ENCODE data around the gene GGA2.
"Not testable (repeated sequence)": the region's sequence is repeated elsewhere in the genome, so short reads cannot be mapped to it uniquely, and the experiment has no call there.

Gene GGA2

DNA sequence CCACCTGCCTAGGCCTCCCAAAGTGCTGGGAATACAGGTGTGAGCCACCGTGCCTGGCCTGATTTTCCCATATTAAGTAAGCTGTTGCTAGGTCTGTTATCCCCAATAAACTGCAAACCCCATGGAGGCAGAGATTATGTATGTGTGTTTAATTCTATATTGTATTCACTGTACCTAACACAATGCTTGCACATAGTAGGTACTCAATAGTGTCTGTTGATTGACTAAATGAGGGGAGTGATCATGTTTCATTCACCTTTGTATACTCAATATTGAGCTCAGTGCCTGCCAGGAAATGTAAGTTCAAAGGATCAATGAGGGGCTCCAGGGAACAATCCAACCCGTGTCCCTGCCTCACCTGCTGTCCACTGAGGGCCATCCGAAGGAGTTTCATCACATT is 14.6 kb upstream of the GGA2 start:
- DNase-seq (ENCODE audit: low read depth, low spot score): no peak

DNA sequence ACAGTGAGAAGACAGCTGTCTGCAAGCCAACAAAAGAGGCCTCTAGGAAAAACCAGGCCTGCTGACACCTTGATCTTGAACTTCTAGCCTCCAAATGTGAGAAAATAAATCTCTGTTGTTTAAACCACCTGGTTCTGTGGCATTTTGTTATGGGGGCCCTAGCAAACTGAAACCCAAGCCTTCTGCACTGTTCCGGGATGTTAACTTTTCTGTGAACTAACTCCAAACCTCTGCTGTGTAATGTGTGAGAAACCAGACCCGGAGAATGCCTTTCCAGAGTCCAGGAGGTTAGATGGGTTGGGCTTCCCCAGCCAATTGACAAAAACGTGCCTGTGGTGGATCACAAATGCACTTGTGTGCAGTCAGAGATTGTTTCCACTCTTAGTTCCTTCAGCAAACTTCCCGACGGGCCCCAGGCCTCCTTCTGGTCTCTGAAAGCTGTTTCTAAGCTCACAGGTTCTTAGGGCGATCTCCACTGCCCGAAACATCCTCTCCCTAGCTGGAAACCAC is 13.6 kb upstream of the GGA2 start:
- no peak for DNase-seq (ENCODE audit: low read depth, low spot score)

DNA sequence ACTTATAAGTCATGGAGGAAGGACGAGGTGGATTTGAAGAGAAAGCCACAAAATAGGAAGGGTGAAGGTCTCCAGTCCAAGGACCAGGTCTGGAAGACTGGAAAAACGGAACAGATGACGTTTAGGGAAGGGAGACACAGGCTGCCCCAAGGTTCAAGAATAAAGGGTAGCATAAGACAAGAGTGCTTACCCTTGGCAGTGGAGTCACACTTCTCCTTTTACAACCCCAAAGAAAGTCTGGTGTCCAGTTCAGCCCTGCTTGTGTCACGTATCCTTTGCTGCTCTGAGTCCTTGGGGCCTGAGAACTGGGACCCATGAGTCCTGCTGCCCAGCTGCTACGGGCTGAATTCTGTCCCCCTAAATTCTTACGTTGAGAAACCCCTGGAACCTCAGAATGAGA is 13.0 kb upstream of the GGA2 start:
- DNase-seq (ENCODE audit: low read depth, low spot score): no peak

DNA sequence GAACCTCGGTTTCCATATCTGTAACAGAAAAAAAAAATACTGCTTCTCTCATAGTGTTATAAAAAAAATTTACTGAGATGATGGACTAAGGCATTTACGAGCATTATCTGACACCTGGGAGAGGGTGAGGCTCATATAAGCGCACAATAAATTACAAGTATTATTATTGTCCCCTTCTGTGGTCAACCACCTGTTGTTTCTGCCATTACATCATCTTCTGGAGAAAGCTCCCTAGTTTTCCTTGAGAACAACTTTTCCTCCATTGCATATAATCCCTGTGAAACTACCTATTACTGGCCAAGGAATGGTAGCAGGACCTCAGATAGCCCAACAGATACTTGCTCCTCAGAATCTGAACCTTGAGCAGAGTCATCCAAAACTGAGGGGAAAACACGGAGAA is 11.7 kb upstream of the GGA2 start:
- no peak for DNase-seq (ENCODE audit: low read depth, low spot score)

DNA sequence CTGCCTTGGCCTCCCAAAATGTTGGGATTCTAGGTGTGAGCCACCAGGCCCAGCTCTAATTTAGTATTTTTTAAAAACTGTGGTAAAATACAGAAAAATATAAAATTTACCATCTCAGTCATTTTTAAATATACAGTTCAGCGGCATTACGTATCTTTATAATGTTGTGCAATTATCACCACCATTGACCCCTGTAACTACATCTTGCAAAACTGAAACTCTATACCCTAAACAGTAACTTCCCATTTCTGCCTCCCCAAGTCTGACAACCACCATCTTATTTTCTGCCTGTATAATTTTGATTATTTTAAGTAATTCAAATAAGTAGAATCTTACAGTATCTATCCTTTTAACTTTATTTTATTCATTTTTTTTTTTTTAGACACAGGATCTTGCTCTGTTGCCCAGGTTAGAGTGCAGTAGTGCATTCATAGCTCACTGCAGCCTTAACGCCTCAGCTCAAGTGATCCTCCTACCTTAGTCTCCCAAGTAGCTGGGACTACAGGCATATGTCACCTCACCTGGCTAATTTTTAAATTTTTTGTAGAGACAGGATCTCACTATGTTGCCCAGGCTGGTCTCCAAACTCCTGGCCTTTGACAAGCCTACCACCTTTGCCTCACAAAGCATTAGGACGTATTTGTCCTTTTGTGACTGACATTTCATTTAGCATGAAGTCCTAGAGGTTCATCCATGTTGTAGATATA is 10.9 kb upstream of the GGA2 start:
- DNase-seq (ENCODE audit: low read depth, low spot score): no peak

DNA sequence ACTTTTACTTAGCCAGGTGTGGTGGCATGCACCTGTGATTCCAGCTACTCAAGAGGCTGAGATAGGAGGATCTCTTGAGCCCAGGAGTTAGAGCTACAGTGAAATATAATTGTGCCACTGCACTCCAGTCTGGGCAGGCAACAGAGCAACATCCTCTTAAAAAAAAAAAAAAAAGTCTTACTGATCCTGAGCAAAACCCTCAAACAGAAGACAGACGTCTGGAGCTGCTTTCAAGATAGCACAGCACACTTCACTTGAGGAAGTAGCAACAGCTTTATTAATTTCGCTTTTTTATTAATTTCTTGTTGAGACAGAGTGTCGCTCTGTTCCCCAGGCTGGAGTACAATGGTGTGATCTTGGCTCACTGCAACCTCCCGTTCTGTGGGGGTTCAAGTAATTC is 10.2 kb upstream of the GGA2 start:
- no peak for DNase-seq (ENCODE audit: low read depth, low spot score)

DNA sequence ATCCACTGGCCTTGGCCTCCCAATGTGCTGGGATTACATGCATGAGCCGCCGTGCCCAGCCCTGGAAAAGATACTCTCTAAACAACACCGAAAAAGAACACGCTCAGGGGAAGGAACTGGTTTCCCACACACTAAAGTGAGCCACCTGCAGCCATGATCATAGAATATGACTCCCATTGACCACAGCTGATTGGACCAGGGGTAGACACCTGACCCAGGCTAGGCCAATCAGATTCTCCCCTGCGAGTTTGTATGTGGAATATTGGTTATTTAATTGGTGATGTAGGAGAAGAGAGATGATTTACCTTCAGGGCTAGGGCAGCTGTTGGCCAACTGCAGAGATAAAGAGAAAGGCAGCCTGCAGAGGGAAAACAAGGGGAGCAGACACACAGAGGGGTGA is 9.0 kb upstream of the GGA2 start:
- DNase-seq (ENCODE audit: low read depth, low spot score): no peak

DNA sequence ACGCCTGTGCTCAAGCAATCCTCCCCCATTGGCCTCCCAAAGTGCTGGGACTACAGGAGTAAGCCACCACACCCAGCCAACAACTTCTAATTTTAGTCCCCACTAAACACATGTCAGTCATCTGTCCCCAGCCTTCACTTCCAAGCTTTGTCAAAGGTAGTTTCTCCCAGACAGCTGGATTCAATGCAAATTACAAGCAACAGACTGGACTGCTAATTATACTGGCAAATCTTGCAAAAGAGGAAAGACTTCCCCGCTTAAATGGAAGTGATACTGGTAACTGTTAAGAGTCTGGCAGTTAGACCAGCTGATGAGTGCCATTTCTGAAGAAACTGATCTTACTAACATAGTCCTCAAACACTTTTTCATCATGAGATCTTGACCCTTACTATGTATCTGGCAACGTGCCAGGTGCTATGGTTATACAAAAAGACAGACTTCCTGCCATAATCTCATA is 8.2 kb upstream of the GGA2 start:
- no peak for DNase-seq (ENCODE audit: low read depth, low spot score)

DNA sequence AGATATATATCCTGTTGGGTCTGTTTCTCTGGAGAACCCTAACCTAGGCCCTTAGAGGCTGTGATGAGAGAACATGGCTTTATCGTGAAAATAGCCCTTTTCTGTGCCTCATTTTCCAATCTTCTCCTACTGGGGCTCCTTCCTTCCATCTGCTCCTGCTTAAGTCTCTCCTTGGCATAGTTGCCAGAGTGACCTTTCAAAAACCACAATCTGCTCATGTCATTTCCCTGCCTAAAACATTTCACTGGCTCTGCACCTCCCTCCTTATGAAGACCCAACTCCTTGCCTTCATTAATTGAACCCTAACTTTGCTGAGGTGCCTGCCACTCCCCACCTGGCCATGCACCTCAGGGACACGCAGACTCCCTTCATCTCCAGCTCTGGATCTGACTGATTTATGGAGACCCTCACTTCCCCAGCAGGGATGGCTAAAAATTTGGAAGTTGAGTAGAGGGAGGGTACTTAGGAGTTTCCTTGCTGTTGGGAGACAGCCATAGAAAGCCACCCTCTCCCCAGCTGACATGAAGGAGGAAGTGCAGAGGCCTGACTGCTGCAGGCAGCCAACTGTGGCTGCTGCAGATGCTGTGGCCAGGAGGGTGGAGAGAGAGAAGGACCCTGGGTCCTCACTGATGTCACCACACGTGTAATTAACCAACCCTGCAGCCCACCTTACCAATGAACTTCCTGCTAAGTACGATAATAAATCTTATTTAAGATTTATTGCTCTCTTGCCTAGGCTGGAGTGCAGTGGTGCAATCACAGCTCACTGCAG is 6.3 kb upstream of the GGA2 start:
- DNase-seq (ENCODE audit: low read depth, low spot score): no peak

DNA sequence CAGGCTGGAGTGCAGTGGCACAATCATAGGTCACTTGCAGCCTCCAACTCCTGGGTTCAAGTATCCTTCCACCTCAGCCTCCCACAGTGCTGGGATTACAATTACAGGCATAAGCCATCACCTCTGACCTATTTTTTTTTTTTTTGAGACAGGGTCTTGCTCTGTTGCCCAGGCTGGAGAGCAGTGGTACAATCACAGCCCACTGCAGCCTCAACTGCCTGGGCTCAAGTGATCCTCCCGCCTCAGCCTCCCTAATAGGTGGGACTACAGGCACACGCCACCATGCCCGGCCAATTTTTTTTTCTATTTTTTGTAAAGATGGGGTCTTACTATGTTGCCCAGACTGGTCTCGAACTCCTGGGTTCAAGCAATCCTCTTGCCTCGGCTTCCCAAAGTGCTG is 5.6 kb upstream of the GGA2 start:
- DNase-seq (ENCODE audit: low read depth, low spot score): no peak

DNA sequence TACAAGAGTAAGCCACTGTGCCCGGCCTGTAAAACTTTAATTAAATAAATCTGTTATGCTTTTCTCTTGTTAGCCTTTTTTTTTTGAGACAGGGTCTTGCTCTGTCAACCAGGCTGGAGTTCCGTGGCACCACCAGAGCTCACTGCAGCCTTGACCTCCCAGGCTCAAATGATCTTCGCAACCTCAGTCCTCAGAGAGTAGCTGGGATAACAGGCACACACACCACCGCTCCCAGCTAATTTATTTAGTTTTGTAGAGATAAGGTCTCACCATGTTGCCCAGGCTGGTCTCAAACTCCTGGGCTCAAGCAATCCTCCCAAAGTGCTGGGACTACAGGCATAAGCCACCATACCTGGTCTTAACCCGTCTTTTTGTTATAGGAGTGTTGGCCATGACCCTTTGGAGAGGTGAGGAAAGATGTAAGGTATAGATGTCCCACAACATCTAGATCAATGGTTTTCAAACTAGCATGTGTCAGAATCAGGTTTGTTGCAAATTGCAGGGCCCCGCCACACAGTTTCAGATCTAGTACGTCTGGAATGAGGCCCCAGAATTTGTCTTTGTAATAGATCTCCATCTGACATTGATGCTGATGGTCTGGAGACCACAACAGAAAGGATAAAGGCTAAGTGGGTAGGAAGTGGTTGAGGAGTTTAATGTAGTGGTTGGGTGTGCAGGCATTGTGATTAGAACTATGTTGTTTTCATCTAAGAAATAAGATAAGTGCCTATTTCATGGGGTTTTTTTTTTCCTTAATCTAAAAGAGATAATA is 4.3 kb upstream of the GGA2 start:
- no peak for DNase-seq (ENCODE audit: low read depth, low spot score)

DNA sequence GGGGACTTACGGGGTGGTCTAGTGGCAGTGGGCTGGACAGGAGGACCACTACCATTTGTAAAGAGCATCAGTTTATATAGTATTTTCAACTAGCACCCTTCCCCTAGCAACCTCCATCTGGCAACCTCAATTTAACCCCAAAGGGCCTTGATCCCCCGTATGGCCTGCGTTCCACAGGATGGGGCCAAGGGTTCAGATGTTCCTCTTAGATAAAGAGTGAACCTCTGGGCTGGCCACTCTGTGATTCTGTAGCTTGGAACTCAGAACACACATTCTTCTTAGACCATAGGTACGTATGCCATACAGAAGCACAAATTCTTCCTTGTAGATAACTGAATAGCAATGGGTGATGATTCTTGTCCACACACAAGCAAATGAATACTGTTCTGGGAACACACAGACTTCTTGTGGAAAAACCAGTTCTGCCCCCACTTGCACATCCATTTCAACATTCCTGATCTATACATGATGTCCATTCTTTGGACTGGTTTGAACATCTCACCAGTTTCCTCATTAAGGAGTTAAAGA is 1.9 kb upstream of the GGA2 start:
- no peak for DNase-seq (ENCODE audit: low read depth, low spot score)

DNA sequence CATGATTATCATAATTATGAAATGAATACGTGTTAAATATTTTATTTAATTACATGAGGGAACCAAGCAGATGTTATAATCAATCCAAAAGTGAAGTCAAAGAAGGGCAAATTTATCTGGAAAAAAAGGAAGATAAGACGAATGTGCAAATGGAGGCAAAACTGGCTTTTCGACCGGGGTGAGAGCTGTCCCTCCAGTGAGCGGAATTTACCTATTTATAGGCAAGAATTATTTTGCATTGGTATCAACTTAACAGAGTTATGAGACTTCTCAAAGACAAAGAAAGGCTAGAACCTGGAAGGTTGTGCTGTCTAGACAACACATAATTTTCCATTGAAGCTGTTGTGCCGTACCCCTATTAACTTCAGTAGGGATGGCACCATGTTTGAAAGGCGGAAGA is 1.4 kb upstream of the GGA2 start:
- no peak for DNase-seq (ENCODE audit: low read depth, low spot score)

DNA sequence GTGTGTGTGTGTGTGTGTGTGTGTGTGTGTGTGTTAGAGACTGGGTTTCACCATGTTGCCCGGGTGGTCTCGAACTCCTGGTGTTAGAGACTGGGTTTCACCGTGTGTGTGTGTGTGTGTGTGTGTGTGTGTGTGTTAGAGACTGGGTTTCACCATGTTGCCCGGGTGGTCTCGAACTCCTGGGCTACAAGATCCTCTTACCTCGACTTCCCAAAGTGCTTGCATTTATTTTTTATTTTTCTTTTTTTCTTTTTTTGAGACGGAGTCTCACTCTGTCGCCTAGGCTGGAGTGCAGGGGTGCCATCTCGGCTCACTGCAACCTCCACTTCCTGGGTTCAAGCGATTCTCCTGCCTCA is 599 bp upstream of the GGA2 start:
- not testable (repeated sequence) for DNase-seq (ENCODE audit: low read depth, low spot score)

DNA sequence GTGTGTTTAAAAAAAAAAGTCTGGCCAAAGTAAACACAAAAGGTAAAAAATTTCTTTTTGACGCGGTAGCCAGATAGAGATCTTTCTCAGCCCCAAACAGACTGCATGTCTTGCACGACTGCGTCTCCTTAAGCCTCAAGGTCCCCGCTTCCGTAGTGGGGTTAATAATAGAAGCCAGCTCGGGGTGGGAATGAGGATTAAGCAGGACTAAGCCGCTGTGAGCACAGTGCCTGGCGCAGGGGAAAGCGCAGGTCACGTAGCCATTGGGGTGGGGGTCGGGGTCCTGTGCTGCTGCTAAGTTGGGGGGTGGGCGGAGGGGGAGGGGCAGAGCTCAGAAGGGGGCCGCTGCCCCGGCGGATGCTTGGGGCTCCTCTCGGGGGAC is 521 bp downstream of the GGA2 start:
- no peak for DNase-seq (ENCODE audit: low read depth, low spot score)

DNA sequence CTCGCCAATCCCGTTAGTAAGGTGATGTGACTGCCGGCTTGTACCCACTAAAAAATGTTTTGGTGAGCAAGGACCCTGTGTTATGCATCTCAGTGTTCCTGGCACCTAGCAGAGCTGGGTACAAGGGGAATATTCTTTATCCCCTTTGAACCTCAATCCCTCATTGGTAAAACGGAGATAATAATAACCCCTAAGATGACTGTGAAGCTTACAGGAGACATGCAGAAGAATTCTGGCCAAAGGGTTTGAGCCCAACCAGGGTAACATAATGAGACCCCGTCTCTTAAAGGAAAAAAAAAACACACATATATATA is 896 bp downstream of the GGA2 start:
- no peak for DNase-seq (ENCODE audit: low read depth, low spot score)

DNA sequence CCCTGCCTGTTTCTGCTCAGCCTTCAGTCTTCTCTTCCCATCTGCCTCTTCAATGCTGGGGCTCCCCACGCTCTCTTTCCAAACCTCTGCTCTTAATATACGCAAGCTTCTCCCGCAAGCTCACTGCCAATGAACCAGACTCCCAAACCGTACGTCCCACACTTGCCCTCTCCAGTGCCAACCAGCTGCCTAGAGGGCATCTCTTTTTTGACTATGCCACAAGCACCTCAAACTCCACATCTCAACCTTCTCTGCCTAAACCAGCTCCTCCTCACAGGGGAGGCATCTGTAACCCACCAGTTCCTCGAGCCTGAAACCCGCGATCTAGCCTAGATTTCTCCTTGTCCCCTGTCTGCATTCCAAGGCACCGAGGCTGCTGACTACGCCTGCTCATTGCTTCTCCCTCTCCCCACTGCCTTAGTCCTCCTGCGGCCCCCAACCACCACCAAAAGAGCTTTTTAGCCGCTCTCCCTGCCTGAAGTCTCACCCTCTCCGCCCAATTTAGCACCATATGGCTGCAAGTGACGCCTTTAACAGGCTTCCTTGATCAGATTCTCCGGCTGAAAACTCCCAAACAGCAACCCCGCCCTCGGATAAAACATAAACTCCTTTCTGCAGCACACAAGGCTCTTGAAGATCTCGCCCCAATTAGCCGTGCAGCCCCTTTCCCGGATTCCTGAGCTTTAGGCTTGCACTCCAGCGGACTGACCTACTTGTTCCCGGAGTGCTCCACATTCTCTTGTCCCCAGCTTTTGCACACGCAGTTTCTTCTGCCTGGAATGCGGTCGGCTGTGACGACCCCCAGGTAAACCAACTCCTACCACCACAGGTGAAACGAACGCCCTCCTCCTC is 1.5 kb downstream of the GGA2 start:
- no peak for DNase-seq (ENCODE audit: low read depth, low spot score)

DNA sequence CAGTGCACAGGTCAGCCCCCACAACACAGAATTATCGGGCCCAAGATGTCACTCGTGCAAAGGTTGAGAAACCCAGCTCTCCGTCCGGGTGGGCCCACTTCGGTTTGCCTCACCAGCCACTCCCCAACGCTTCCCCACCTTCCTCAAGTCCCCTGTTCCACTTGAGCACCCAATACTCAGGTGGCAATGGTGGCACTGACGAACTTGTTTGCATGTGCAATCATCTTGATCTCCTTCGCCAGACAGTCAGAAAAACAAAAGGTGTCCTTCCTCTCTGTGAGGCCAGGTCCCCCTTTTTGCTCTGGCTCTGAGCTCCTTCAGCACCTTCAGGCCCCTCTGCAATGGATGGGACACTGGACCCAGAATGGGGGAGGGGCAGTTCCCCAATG is 3.7 kb downstream of the GGA2 start:
- DNase-seq (ENCODE audit: low read depth, low spot score): no peak

DNA sequence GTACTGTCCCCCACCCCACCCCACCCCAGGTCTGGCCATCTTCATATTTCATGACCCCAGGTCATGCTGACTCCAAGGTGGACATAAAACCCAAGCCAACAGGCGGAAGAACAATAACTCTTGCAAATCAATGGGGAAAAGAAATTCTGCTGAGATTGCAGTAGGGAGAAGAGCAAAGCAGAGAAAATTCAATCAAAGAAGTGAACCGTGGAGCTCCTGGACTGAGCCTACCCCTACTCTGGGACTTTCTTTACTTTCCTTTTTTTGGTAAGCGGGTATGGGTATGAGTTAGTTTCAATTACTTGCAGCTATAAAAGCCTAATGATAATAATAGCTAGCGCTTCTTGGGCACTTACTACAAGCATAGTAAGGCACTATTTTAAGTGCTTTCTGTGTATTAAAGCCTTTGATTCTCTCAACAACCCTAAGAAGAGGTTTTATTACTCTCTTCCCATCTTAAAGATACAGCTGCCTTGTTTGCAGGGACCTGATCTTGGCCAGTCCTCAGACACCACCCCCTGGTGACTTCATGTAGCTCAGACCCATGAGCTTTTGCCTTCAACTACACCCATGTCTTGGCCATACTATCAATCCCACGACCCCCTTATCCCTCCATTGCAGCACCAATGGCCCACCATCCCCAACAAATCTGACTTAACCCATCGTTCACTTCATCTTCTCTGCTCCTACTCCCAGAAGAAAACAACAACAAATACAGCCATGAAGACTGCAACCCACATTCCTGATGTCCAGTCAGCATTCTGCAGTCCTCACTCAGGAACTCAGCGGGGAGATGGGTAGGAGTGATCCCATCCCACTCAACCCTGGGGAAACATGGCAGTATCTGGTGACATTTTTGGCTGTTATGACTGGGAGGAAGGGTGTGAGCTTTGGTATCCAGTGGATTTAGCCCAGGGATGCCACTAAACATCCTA is 4.4 kb downstream of the GGA2 start:
- no peak for DNase-seq (ENCODE audit: low read depth, low spot score)

DNA sequence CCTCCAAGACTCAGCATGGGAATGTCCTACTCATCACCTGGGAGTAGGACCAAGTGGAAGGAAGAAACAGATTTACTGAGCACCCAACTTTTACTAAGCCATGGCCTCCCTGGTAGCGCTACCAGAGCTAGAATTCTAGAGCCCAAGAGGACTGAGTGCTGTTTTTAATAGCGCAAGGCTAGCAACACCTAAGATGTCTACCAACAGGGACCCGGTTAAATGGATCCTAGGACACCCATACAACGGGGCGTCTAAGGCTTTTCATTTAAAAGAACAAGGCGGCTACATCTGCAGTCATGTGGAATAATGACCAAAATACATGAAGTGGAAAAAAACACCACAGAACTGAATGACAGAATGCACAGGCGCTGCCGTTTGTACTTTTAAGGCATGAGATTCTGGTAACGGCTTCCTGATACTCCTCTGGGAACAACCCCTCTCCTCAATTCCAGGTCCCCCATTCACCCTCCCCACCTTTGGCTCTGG is 5.1 kb downstream of the GGA2 start:
- no peak for DNase-seq (ENCODE audit: low read depth, low spot score)
